Ishikawa (cell line): Measurements from ENCODE around the gene FERD3L.

ENCODE experiments used
- CEBPB ChIP-seq: IDR thresholded peaks from 2 replicates; pipeline ENCODE4 v1.6.1; 2012
- CREB1 ChIP-seq: IDR thresholded peaks from 2 replicates; pipeline ENCODE4 v1.6.1; 2012; ENCODE audit warnings: low read depth
- EGR1 ChIP-seq: IDR thresholded peaks from 2 replicates; pipeline ENCODE4 v1.6.1; 2012
- EP300 ChIP-seq: IDR thresholded peaks from 2 replicates; pipeline ENCODE4 v1.6.1; 2012; ENCODE audit warnings: borderline replicate concordance
- FOXM1 ChIP-seq: IDR thresholded peaks from 2 replicates; pipeline ENCODE4 v1.6.1; 2012; ENCODE audit warnings: low read depth, borderline replicate concordance
- NFIC ChIP-seq: IDR thresholded peaks from 2 replicates; pipeline ENCODE4 v1.6.1; 2012
- RAD21 ChIP-seq: IDR thresholded peaks from 2 replicates; pipeline ENCODE4 v1.6.1; 2012; ENCODE audit warnings: low read depth
- TAF1 ChIP-seq: IDR thresholded peaks from 2 replicates; pipeline ENCODE4 v1.6.1; 2012; ENCODE audit warnings: low read depth, mild to moderate bottlenecking
- TCF12 ChIP-seq: IDR thresholded peaks from 2 replicates; pipeline ENCODE4 v1.6.1; 2012; ENCODE audit warnings: low read depth
- TEAD4 ChIP-seq: IDR thresholded peaks from 2 replicates; pipeline ENCODE4 v1.6.1; 2012
- YY1 ChIP-seq: IDR thresholded peaks from 2 replicates; pipeline ENCODE4 v1.6.1; 2012; ENCODE audit warnings: low read depth
- ZBTB7A ChIP-seq: IDR thresholded peaks from 2 replicates; pipeline ENCODE4 v1.6.1; 2012; ENCODE audit warnings: low read depth
- TF ChIP-seq, protein P1 (sequence below): IDR thresholded peaks from 2 replicates; pipeline ENCODE4 v1.6.1; 2012
- TF ChIP-seq, protein P2 (sequence below): IDR thresholded peaks from 2 replicates; pipeline ENCODE4 v1.6.1; 2012; ENCODE audit warnings: low read depth, mild to moderate bottlenecking

DNA sequence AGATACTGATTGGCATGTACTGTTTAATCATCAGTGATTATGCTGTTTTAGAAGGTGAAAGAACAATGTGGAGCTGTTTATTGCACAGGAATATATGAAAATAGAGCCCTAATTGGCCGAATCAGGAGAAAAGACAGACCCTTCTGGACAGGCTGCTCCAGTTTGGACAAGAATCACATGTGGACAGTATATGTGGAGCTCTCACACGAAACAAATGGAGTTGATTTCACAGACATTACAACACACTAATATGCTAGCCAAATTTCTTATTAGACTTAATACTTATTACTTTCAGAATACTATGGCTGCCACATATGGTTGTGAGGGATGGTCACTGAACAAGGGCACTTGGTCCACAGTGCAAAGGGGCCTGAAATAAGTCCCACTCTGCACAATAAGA lies 43.3 kb downstream of the FERD3L start:
- no peak for TF ChIP-seq EGR1
- no peak for TF ChIP-seq RAD21
- TF ChIP-seq CEBPB = no peak
- no peak for TF ChIP-seq ZBTB7A
- TF ChIP-seq FOXM1 = no peak
- TF ChIP-seq, protein P1, sequence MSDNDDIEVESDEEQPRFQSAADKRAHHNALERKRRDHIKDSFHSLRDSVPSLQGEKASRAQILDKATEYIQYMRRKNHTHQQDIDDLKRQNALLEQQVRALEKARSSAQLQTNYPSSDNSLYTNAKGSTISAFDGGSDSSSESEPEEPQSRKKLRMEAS = no peak
- no peak for TF ChIP-seq TAF1
- no peak for TF ChIP-seq YY1
- no peak for TF ChIP-seq CREB1
- TF ChIP-seq, protein P2, sequence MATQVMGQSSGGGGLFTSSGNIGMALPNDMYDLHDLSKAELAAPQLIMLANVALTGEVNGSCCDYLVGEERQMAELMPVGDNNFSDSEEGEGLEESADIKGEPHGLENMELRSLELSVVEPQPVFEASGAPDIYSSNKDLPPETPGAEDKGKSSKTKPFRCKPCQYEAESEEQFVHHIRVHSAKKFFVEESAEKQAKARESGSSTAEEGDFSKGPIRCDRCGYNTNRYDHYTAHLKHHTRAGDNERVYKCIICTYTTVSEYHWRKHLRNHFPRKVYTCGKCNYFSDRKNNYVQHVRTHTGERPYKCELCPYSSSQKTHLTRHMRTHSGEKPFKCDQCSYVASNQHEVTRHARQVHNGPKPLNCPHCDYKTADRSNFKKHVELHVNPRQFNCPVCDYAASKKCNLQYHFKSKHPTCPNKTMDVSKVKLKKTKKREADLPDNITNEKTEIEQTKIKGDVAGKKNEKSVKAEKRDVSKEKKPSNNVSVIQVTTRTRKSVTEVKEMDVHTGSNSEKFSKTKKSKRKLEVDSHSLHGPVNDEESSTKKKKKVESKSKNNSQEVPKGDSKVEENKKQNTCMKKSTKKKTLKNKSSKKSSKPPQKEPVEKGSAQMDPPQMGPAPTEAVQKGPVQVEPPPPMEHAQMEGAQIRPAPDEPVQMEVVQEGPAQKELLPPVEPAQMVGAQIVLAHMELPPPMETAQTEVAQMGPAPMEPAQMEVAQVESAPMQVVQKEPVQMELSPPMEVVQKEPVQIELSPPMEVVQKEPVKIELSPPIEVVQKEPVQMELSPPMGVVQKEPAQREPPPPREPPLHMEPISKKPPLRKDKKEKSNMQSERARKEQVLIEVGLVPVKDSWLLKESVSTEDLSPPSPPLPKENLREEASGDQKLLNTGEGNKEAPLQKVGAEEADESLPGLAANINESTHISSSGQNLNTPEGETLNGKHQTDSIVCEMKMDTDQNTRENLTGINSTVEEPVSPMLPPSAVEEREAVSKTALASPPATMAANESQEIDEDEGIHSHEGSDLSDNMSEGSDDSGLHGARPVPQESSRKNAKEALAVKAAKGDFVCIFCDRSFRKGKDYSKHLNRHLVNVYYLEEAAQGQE = no peak
- no peak for TF ChIP-seq TCF12
- no peak for TF ChIP-seq TEAD4
- TF ChIP-seq EP300 = no peak
- no peak for TF ChIP-seq NFIC
